ENCODE results near the gene SNAP91. TPM values are rescaled to one million over a fixed set of nuclear protein-coding genes. Genes with fewer than 3 reads are reported as not detected.

SNAP91 gene
- total RNA-seq, 1 donor from 2014 or later: 0.27 TPM

DNA sequence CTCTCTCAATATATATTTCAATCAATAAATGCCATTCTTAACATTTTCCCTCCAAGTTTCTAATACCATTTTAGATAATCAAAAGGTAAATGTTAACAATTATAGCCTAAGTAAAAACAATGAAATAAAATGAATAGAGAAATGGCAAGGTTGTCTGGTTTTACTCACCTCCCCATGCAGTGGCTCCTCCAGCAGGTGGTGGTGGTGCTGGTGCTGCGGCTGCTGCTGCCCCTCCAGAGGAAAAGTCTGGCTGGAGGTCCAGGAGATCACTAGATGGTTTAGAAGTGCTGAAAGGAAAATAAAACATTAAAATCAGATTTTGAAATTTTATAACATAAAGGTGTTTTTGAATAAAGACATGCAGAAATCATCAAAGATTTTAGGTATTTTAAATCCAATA, 103.4 kb downstream of the SNAP91 start:
- Mint-ChIP-seq H3K27ac (ENCODE audit: unreplicated experiment) (no peak overlapping the region), H3K9me3 (ENCODE audit: unreplicated experiment) (no peaks in the 10 kb centered on the region), H3K4me1 (ENCODE audit: low read depth, unreplicated experiment) (no peaks in the 10 kb centered on the region), H3K27me3 (ENCODE audit: low read depth, unreplicated experiment) (no peaks in the 10 kb centered on the region), H3K4me3 (ENCODE audit: unreplicated experiment) (no peak overlapping the region), H3K36me3 (ENCODE audit: low read depth, unreplicated experiment) (no peaks in the 10 kb centered on the region)
- Histone ChIP-seq H3K9ac (ENCODE audit: low read length) (no peak overlapping the region), H3K27ac (ENCODE audit: low read depth, low read length) (no peak overlapping the region), H4K20me1 (ENCODE audit: insufficient read depth, low read length) (no peaks in the 10 kb centered on the region), H3K9me3 (ENCODE audit: insufficient read depth, low read depth, low read length) (no peaks in the 10 kb centered on the region), H3K4me3 (ENCODE audit: insufficient read depth, low read depth, low read length) (no peak overlapping the region), H2AFZ (ENCODE audit: low read depth, low read length) (no peak overlapping the region), H3K27me3 (ENCODE audit: insufficient read depth, low read length) (no peaks in the 10 kb centered on the region), H3K79me2 (ENCODE audit: insufficient read depth, low read length) (no peaks in the 10 kb centered on the region), H3K4me2 (ENCODE audit: low read length) (no peak overlapping the region), H3K36me3 (ENCODE audit: insufficient read depth, low read length) (no peaks in the 10 kb centered on the region), H3K4me1 (ENCODE audit: insufficient read depth, low read length) (no peaks in the 10 kb centered on the region)
- TF ChIP-seq, protein P1, sequence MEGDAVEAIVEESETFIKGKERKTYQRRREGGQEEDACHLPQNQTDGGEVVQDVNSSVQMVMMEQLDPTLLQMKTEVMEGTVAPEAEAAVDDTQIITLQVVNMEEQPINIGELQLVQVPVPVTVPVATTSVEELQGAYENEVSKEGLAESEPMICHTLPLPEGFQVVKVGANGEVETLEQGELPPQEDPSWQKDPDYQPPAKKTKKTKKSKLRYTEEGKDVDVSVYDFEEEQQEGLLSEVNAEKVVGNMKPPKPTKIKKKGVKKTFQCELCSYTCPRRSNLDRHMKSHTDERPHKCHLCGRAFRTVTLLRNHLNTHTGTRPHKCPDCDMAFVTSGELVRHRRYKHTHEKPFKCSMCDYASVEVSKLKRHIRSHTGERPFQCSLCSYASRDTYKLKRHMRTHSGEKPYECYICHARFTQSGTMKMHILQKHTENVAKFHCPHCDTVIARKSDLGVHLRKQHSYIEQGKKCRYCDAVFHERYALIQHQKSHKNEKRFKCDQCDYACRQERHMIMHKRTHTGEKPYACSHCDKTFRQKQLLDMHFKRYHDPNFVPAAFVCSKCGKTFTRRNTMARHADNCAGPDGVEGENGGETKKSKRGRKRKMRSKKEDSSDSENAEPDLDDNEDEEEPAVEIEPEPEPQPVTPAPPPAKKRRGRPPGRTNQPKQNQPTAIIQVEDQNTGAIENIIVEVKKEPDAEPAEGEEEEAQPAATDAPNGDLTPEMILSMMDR (IDR thresholded peaks at IDR 0.05; ENCODE audit: insufficient read depth, low read depth, low read length): no peak
- TF ChIP-seq EZH2 (IDR thresholded peaks at IDR 0.05; ENCODE audit: insufficient read depth, low read length): no peak
- DNase-seq (ENCODE audit: low read depth): no peak
- FAIRE-seq: no peak

DNA sequence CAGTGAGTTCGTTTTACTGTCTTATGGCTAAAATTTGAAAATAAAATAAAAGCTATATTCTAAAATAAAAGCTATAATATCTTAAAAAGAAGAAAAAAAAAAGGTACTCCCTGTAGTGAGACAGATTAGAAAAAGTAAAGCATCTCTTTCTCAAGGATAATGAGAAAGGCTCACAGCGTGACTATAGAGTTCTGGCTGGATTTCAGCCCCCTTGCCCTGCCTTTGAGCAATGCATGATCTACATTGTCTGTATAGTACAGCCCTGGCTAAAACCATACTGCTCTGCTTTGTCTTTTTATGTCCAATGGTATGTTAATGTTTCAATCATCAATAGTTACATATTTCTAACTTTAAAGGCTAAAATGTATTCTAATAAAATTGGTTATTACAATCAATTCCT, 105.3 kb downstream of the SNAP91 start:
- no peak overlapping the region for H3K27ac ChIP-seq (ENCODE audit: low read depth, low read length)
- no peaks in the 10 kb centered on the region for H3K4me1 Mint-ChIP-seq (ENCODE audit: low read depth, unreplicated experiment)
- H3K27me3 Mint-ChIP-seq (ENCODE audit: low read depth, unreplicated experiment): no peaks in the 10 kb centered on the region
- H3K9ac ChIP-seq (ENCODE audit: low read length): no peak overlapping the region
- H4K20me1 ChIP-seq (ENCODE audit: insufficient read depth, low read length): no peaks in the 10 kb centered on the region
- no peak overlapping the region for H3K4me2 ChIP-seq (ENCODE audit: low read length)
- H3K36me3 ChIP-seq (ENCODE audit: insufficient read depth, low read length): no peaks in the 10 kb centered on the region
- no peaks in the 10 kb centered on the region for H3K9me3 Mint-ChIP-seq (ENCODE audit: unreplicated experiment)
- no peaks in the 10 kb centered on the region for H3K9me3 ChIP-seq (ENCODE audit: insufficient read depth, low read depth, low read length)
- no peak overlapping the region for H2AFZ ChIP-seq (ENCODE audit: low read depth, low read length)
- H3K4me1 ChIP-seq (ENCODE audit: insufficient read depth, low read length): no peaks in the 10 kb centered on the region
- H3K27me3 ChIP-seq (ENCODE audit: insufficient read depth, low read length): no peaks in the 10 kb centered on the region
- no peaks in the 10 kb centered on the region for H3K36me3 Mint-ChIP-seq (ENCODE audit: low read depth, unreplicated experiment)
- DNase-seq (ENCODE audit: low read depth) (no peak), FAIRE-seq (no peak)
- H3K27ac Mint-ChIP-seq (ENCODE audit: unreplicated experiment): no peak overlapping the region
- H3K4me3 ChIP-seq (ENCODE audit: insufficient read depth, low read depth, low read length): no peak overlapping the region
- TF ChIP-seq EZH2 (IDR thresholded peaks at IDR 0.05; ENCODE audit: insufficient read depth, low read length): no peak
- TF ChIP-seq, protein P1 (IDR thresholded peaks at IDR 0.05; ENCODE audit: insufficient read depth, low read depth, low read length): no peak
- H3K79me2 ChIP-seq (ENCODE audit: insufficient read depth, low read length): no peaks in the 10 kb centered on the region
- no peak overlapping the region for H3K4me3 Mint-ChIP-seq (ENCODE audit: unreplicated experiment)

DNA sequence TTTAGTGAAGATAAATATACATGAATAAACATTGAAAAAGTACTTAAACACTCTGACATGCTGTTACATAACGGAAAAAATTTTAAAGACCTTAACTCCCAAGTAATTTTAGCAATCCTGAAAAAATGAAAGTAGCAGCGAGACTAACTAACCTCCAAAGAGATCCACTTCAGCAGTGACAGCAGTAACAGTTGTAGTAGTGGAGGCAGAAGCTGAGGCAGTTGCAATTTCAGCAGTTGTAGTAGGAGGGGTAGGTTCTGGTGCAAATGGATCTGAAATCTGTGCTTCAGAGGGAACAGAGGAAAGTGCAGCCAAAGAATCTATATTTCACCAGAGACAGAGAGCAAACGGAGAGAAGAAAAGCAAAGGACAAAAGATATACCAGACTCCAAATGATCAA, 107.8 kb downstream of the SNAP91 start:
- Mint-ChIP-seq H3K9me3 (ENCODE audit: unreplicated experiment) (no peaks in the 10 kb centered on the region), H3K27me3 (ENCODE audit: low read depth, unreplicated experiment) (no peaks in the 10 kb centered on the region), H3K4me3 (ENCODE audit: unreplicated experiment) (no peak overlapping the region), H3K4me1 (ENCODE audit: low read depth, unreplicated experiment) (no peaks in the 10 kb centered on the region), H3K36me3 (ENCODE audit: low read depth, unreplicated experiment) (no peaks in the 10 kb centered on the region), H3K27ac (ENCODE audit: unreplicated experiment) (no peak overlapping the region)
- DNase-seq (ENCODE audit: low read depth) (no peak), FAIRE-seq (no peak)
- H3K9ac ChIP-seq (ENCODE audit: low read length): no peak overlapping the region
- no peak overlapping the region for H3K4me3 ChIP-seq (ENCODE audit: insufficient read depth, low read depth, low read length)
- H3K79me2 ChIP-seq (ENCODE audit: insufficient read depth, low read length): no peaks in the 10 kb centered on the region
- no peak for TF ChIP-seq EZH2 (IDR thresholded peaks at IDR 0.05; ENCODE audit: insufficient read depth, low read length)
- TF ChIP-seq, protein P1 (IDR thresholded peaks at IDR 0.05; ENCODE audit: insufficient read depth, low read depth, low read length): no peak
- H3K27me3 ChIP-seq (ENCODE audit: insufficient read depth, low read length): no peaks in the 10 kb centered on the region
- no peaks in the 10 kb centered on the region for H4K20me1 ChIP-seq (ENCODE audit: insufficient read depth, low read length)
- H3K4me1 ChIP-seq (ENCODE audit: insufficient read depth, low read length): no peaks in the 10 kb centered on the region
- H2AFZ ChIP-seq (ENCODE audit: low read depth, low read length): no peak overlapping the region
- no peaks in the 10 kb centered on the region for H3K9me3 ChIP-seq (ENCODE audit: insufficient read depth, low read depth, low read length)
- H3K36me3 ChIP-seq (ENCODE audit: insufficient read depth, low read length): no peaks in the 10 kb centered on the region
- no peak overlapping the region for H3K27ac ChIP-seq (ENCODE audit: low read depth, low read length)
- H3K4me2 ChIP-seq (ENCODE audit: low read length): no peak overlapping the region
